PC-3 (cell line): ENCODE measurements around the gene CYP4F3. TPM values are rescaled to one million over a fixed set of nuclear protein-coding genes. Genes with fewer than 3 reads are reported as not detected.

ENCODE experiments used
- ATAC-seq: fragments of 200-7000 bp; cut with Tn5 transposase; 2 replicates; pipeline ENCODE4 v1.9.1; 2020; ENCODE audit warnings: mild to moderate bottlenecking, moderate library complexity
- BruUV-seq: library from RNA; stranded (reverse); fragments of 400-500 nt; replicated peaks from 2 replicates; lab custom pipeline; 2021; lab: Mats Ljungman, UMichigan
- CTCF ChIA-PET: fragments of 300-600 bp; sonication (Branson Sonifier 250); formaldehyde crosslinking; loops from one replicate; lab custom pipeline; 2022; ENCODE audit warnings: antibody characterized with exemption; lab: Charles Lee
- POLR2A ChIA-PET: fragments of 300-600 bp; sonication (Branson Sonifier 250); formaldehyde crosslinking; loops from one replicate; lab custom pipeline; 2022; ENCODE audit warnings: antibody characterized with exemption; ENCODE audit not compliant: unreplicated experiment; lab: Charles Lee
- DNase-seq: peaks from one replicate; pipeline ENCODE4 v3.0.0-alpha.2; 2015
- H2AFZ ChIP-seq: fragments of 300-600 bp; sonication (generic); 2 replicates; pipeline ENCODE4 v1.6.0; 2016; ENCODE audit warnings: antibody characterized with exemption, low read length
- H3F3A ChIP-seq: fragments of 300-600 bp; sonication (generic); one replicate; pipeline ENCODE4 v1.6.0; 2017; ENCODE audit warnings: antibody characterized with exemption, low read length, control low read depth, mild to moderate bottlenecking; ENCODE audit not compliant: unreplicated experiment
- H3K27ac ChIP-seq: fragments of 300-600 bp; sonication (generic); 2 replicates; pipeline ENCODE4 v1.5.1; 2016; ENCODE audit warnings: mild to moderate bottlenecking, low read length
- H3K27me3 ChIP-seq: fragments of 300-600 bp; sonication (generic); 2 replicates; pipeline ENCODE4 v1.6.1; 2016; ENCODE audit warnings: low read length, mixed read lengths
- H3K36me3 ChIP-seq: fragments of 300-600 bp; sonication (generic); 2 replicates; pipeline ENCODE4 v1.6.1; 2016; ENCODE audit warnings: low read depth, mixed run types, low read length, mixed read lengths
- H3K4me1 ChIP-seq: fragments of 300-600 bp; sonication (generic); 2 replicates; pipeline ENCODE4 v1.5.1; 2016; ENCODE audit warnings: low read length; ENCODE audit not compliant: insufficient read depth
- H3K4me2 ChIP-seq: fragments of 300-600 bp; sonication (generic); 2 replicates; pipeline ENCODE4 v1.6.0; 2016; ENCODE audit warnings: low read length
- H3K4me3 ChIP-seq: fragments of 300-600 bp; sonication (generic); 2 replicates; pipeline ENCODE4 v1.5.1; 2016; ENCODE audit warnings: mild to moderate bottlenecking, low read length, mixed read lengths
- H3K79me2 ChIP-seq: fragments of 300-600 bp; sonication (generic); 2 replicates; pipeline ENCODE4 v1.6.1; 2017; ENCODE audit warnings: low read length, mixed read lengths
- H3K9ac ChIP-seq: fragments of 300-600 bp; sonication (generic); 2 replicates; pipeline ENCODE4 v1.6.0; 2016; ENCODE audit warnings: mild to moderate bottlenecking, low read length
- H3K9me2 ChIP-seq: fragments of 300-600 bp; sonication (generic); replicated peaks from 2 replicates; pipeline ENCODE4 v1.6.1; 2016; ENCODE audit warnings: mixed run types, low read length, mixed read lengths
- H3K9me3 ChIP-seq: fragments of 300-600 bp; sonication (generic); 2 replicates; pipeline ENCODE4 v1.6.1; 2016; ENCODE audit warnings: low read length, mixed read lengths
- H4K20me1 ChIP-seq: fragments of 300-600 bp; sonication (generic); 2 replicates; pipeline ENCODE4 v1.6.1; 2016; ENCODE audit warnings: low read length, mixed read lengths
- CTCF ChIP-seq: fragments of 300-600 bp; sonication (generic); conservative IDR thresholded peaks from 2 replicates; pipeline ENCODE4 v1.5.1; 2017; ENCODE audit warnings: antibody characterized with exemption, low read depth, mild to moderate bottlenecking, low read length
- EZH2 ChIP-seq: fragments of 300-600 bp; sonication (generic); IDR thresholded peaks from one replicate; pipeline ENCODE4 v1.6.1; 2017; ENCODE audit warnings: antibody characterized with exemption, mild to moderate bottlenecking, low read length; ENCODE audit not compliant: unreplicated experiment
- EZH2phosphoT487 ChIP-seq: fragments of 300-600 bp; sonication (generic); IDR thresholded peaks from 2 replicates; pipeline ENCODE4 v1.6.1; 2018; ENCODE audit warnings: mild to moderate bottlenecking, antibody characterized with exemption, low read length, borderline replicate concordance
- intact Hi-C: fragments of 100-400 bp; cut with micrococcal nuclease; formaldehyde crosslinking; loops from 2 replicates; pipeline ENCODE4 v1.9.0; 2023
- total RNA-seq: library from RNA; depleted of rRNA; stranded (reverse); fragments of >200 nt; gene quantifications from 2 replicates; pipeline ENCODE4 v1.2.3, GENCODE V29; 2014

Gene CYP4F3
- total RNA-seq, 1 experiment from 2014 or later = not detected

- no peak overlapping the region for H3K27ac ChIP-seq
- CTCF ChIA-PET = no interaction called here
- no peak for TF ChIP-seq CTCF
- no peak for TF ChIP-seq EZH2phosphoT487
- no peak for TF ChIP-seq EZH2
- no peaks in the 10 kb centered on the region for H3F3A ChIP-seq
- H4K20me1 ChIP-seq = no peaks in the 10 kb centered on the region
- H3K4me2 ChIP-seq = no peak overlapping the region
- no TSS peak for BruUV-seq
- H3K4me3 ChIP-seq = no peak overlapping the region
- H3K9ac ChIP-seq = no peak overlapping the region
- ATAC-seq = no peak
- H3K27me3 ChIP-seq = no peaks in the 10 kb centered on the region
- H3K36me3 ChIP-seq = no peaks in the 10 kb centered on the region
- H3K9me3 ChIP-seq = no peaks in the 10 kb centered on the region
- no peak for DNase-seq
- H3K4me1 ChIP-seq = no peaks in the 10 kb centered on the region
- no peaks in the 10 kb centered on the region for H3K79me2 ChIP-seq
- intact Hi-C loops = no loop called here
- POLR2A ChIA-PET = no interaction called here
- H2AFZ ChIP-seq = no peak overlapping the region
- H3K9me2 ChIP-seq = no peaks in the 10 kb centered on the region
Measured at GRCh38 chr19:15618321-15618720, 22.4 kb upstream of the CYP4F3 start.

GRCh38 chr19:15621801-15622200 lies 18.9 kb upstream of the CYP4F3 start:
- TF ChIP-seq EZH2phosphoT487 = no peak
- TF ChIP-seq EZH2 = no peak
- TF ChIP-seq CTCF = no peak
- CTCF ChIA-PET = no interaction called here
- no peak for ATAC-seq
- Histone ChIP-seq H4K20me1 (no peaks in the 10 kb centered on the region), H3K9me2 (no peaks in the 10 kb centered on the region), H3K36me3 (no peaks in the 10 kb centered on the region), H3K9me3 (no peaks in the 10 kb centered on the region), H3K4me3 (no peak overlapping the region), H3K9ac (no peak overlapping the region), H2AFZ (no peak overlapping the region), H3K27ac (no peak overlapping the region), H3K79me2 (no peaks in the 10 kb centered on the region), H3F3A (no peaks in the 10 kb centered on the region), H3K4me2 (no peak overlapping the region), H3K4me1 (no peaks in the 10 kb centered on the region), H3K27me3 (no peaks in the 10 kb centered on the region)
- intact Hi-C loops = loop anchor here (10.0 kb wide), 1 partner anchor 403 kb away; no protein-coding TSS in a partner anchor
- no TSS peak for BruUV-seq
- POLR2A ChIA-PET = no interaction called here
- no peak for DNase-seq

GRCh38 chr19:15622991-15623390 lies 17.7 kb upstream of the CYP4F3 start:
- no peak overlapping the region for H3K9ac ChIP-seq
- no peaks in the 10 kb centered on the region for H4K20me1 ChIP-seq
- H2AFZ ChIP-seq = no peak overlapping the region
- H3F3A ChIP-seq = no peaks in the 10 kb centered on the region
- CTCF ChIA-PET = interaction anchor here (0.6 kb wide), 1 partner anchor 399 kb away, joined by 7 read pairs; no protein-coding TSS in a partner anchor
- H3K9me2 ChIP-seq = no peaks in the 10 kb centered on the region
- no peaks in the 10 kb centered on the region for H3K27me3 ChIP-seq
- POLR2A ChIA-PET = interaction anchor here (0.6 kb wide), 1 partner anchor 13 kb away, joined by 3 read pairs; no protein-coding TSS in a partner anchor
- intact Hi-C loops = loop anchor here (10.0 kb wide), 1 partner anchor 402 kb away; no protein-coding TSS in a partner anchor
- BruUV-seq = no TSS peak
- H3K4me3 ChIP-seq = no peak overlapping the region
- H3K4me1 ChIP-seq = no peaks in the 10 kb centered on the region
- no peaks in the 10 kb centered on the region for H3K9me3 ChIP-seq
- H3K79me2 ChIP-seq = no peaks in the 10 kb centered on the region
- no peak overlapping the region for H3K4me2 ChIP-seq
- no peak overlapping the region for H3K27ac ChIP-seq
- no peak for ATAC-seq
- DNase-seq = peak; percentile 38
- H3K36me3 ChIP-seq = no peaks in the 10 kb centered on the region
- TF ChIP-seq EZH2phosphoT487 (no peak), CTCF (no peak), EZH2 (no peak)
